ENCODE data around the gene SYT2.
"Not testable (repeated sequence)": the region's sequence is repeated elsewhere in the genome, so short reads cannot be mapped to it uniquely, and the experiment has no call there.

Gene SYT2

DNA sequence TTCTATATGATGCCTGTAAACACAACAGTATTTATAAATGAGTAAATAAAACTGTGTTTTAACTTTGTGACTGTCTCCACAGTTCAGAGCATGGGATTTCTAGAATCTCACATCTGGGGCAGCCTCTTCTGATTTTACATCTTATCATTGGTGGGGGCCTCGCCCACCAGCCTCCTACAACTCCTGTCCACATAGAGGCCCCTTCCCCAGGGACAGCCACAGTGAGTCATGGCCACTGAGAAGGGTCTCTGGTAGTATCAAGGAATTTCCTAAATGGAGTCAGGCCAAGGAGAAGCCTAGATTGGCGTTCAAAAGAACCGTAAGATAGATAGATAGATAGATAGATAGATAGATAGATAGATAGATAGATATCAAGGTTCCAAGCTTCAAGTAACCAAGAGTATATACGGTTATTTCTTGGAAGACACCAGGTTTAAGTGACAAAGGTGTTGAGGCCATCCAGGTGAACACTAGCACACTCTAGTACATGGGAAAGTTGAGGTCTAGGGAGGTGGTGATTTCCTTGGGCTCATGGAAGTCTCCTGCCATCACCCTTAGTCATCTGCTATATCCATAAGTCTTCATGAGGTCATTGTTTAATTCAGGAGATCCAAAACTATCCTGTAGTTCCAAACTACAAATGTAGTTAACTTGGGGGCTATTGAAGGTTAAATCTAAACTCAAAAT lies 121.6 kb downstream of the SYT2 start:
- no peaks in the 10 kb centered on the region for H3K9me3 Mint-ChIP-seq
- intact Hi-C loops (cut with micrococcal nuclease) = no loop called here

GRCh38 chr1:202587859-202588485 lies 122.3 kb downstream of the SYT2 start:
- H3K27me3 Mint-ChIP-seq = peaks cover 94% of the 10 kb centered on the region
- peaks cover 21% of the 10 kb centered on the region for H3K36me3 Mint-ChIP-seq (ENCODE audit: low read depth)
- no peak overlapping the region for H3K27ac Mint-ChIP-seq
- intact Hi-C loops (cut with micrococcal nuclease) = no loop called here
- no peaks in the 10 kb centered on the region for H3K9me3 Mint-ChIP-seq
- H3K4me3 Mint-ChIP-seq = no peak overlapping the region
- peaks cover 25% of the 10 kb centered on the region for H3K4me1 Mint-ChIP-seq (ENCODE audit: low read depth)

More for the DNA sequence above, 121.6 kb downstream of the SYT2 start:
- Mint-ChIP-seq H3K27ac (no peak overlapping the region), H3K4me3 (no peak overlapping the region), H3K36me3 (ENCODE audit: low read depth) (peaks cover 22% of the 10 kb centered on the region), H3K27me3 (peaks cover 95% of the 10 kb centered on the region), H3K4me1 (ENCODE audit: low read depth) (peaks cover 25% of the 10 kb centered on the region)

DNA sequence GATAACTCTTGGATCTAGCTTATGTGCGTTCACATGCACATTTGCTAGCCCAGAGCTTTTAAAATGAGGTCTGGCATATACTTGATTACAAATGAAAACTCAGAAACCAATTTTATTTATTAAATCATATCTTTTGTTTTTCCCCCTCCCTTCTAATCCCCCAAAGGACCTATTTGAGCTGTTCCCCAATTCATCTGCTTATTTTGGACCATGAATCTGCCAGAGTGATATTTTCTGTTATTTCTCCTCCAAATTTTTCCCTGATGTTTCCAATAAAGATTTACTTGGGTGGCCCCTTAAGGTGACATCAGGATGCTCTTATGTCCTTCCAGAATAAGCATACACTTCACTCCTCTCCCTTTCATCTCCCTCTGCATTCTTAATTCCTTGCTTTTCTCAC lies 123.4 kb downstream of the SYT2 start:
- H3K9me3 Mint-ChIP-seq = no peaks in the 10 kb centered on the region
- intact Hi-C loops (cut with micrococcal nuclease) = no loop called here
- H3K36me3 Mint-ChIP-seq (ENCODE audit: low read depth) = peaks cover 18% of the 10 kb centered on the region
- H3K27ac Mint-ChIP-seq = no peak overlapping the region
- H3K4me3 Mint-ChIP-seq = no peak overlapping the region
- H3K27me3 Mint-ChIP-seq = peaks cover 96% of the 10 kb centered on the region
- peaks cover 25% of the 10 kb centered on the region for H3K4me1 Mint-ChIP-seq (ENCODE audit: low read depth)

DNA sequence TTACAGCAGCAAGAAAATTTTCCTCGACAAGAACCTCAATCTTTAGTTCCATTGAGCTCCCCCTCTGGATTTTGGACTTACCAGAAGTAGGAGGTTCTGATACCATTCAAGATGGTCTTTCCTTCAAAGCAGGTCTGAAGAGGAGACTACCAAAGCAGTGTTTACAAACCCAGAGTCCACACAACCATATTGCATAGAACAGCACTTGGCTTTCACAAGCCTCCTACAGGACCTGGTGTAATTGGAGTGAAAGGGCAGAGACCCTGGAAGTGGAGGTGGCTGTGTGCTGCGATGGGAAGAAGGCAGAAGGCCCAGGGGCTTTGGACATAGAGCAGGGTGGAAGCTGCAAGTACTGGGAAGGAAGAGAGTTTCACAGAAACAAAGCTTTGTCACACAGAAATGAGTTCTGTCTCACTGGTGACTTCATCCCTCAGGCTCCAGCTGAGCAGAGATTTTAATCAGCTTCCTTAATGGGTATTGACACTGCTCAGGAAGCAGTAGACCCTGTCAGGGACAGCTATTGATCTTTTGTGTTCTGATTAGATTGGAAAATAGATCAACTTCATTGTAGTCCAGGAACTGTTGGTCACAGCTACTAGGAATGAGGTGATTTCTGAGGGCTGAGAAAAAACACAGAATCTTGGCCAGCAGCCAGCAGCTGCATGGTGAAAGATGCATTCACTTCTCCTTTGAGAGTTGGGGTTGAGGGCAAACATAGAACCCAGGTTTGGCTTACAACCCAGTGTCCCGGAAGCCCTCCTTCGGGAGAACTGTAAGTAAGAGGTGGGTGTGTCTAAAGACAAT lies 124.0 kb downstream of the SYT2 start:
- intact Hi-C loops (cut with micrococcal nuclease) = no loop called here
- H3K27ac Mint-ChIP-seq = no peak overlapping the region
- H3K4me1 Mint-ChIP-seq (ENCODE audit: low read depth) = peaks cover 25% of the 10 kb centered on the region

GRCh38 chr1:202585590-202585933 lies 124.7 kb downstream of the SYT2 start:
- Mint-ChIP-seq H3K9me3 (no peaks in the 10 kb centered on the region), H3K27ac (no peak overlapping the region), H3K4me3 (no peak overlapping the region), H3K36me3 (ENCODE audit: low read depth) (peaks cover 22% of the 10 kb centered on the region), H3K27me3 (peaks cover 96% of the 10 kb centered on the region), H3K4me1 (ENCODE audit: low read depth) (peaks cover 18% of the 10 kb centered on the region)
- intact Hi-C loops (cut with micrococcal nuclease) = no loop called here

More for the DNA sequence above, 124.0 kb downstream of the SYT2 start:
- no peak overlapping the region for H3K4me3 Mint-ChIP-seq
- no peaks in the 10 kb centered on the region for H3K9me3 Mint-ChIP-seq
- peaks cover 96% of the 10 kb centered on the region for H3K27me3 Mint-ChIP-seq
- peaks cover 17% of the 10 kb centered on the region for H3K36me3 Mint-ChIP-seq (ENCODE audit: low read depth)

DNA sequence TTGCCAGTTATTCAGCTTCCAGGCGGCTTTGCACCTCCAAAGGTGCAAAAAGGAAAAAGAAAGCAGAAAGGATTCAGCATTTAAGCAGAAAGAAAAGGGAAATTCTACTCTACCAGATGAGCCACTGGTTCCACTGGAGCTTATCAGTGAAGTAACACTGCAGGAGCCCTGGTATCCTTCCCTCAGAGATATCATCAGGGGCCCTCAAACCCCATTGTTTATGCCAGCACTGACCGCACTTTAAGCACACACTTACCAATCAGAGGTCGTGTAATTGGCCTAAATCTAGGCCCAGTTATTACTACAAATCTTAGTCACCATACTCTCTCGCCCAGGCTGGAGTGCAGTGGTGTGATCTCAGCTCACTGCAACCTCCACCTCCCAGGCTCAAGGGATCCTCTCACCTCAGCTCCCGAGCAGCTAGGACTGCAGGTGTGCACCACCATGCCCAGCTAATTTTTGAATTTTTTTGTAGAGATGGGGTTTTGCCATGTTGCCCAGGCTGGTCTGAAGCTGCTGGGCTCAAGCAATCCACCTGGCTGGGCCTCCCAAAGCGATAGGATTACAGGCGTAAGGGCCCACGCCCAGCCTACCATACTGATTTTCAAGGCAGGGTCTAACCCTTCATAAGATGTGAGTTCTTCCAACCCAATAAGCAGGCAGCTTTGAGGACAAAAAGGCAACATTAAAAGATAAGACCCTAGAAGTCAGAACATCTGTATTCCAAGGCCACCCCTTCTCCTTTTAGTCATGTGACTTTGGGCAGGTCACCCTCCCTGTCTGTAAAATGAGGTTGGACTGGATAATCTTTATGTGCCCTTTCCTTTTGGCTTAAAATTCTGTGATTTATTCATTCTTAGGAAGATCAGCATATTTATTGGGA lies 125.3 kb downstream of the SYT2 start:
- H3K27ac Mint-ChIP-seq = no peak overlapping the region
- peaks cover 96% of the 10 kb centered on the region for H3K27me3 Mint-ChIP-seq
- intact Hi-C loops (cut with micrococcal nuclease) = no loop called here
- H3K4me3 Mint-ChIP-seq = no peak overlapping the region
- H3K36me3 Mint-ChIP-seq (ENCODE audit: low read depth) = peaks cover 29% of the 10 kb centered on the region
- no peaks in the 10 kb centered on the region for H3K9me3 Mint-ChIP-seq
- H3K4me1 Mint-ChIP-seq (ENCODE audit: low read depth) = peaks cover 17% of the 10 kb centered on the region

DNA sequence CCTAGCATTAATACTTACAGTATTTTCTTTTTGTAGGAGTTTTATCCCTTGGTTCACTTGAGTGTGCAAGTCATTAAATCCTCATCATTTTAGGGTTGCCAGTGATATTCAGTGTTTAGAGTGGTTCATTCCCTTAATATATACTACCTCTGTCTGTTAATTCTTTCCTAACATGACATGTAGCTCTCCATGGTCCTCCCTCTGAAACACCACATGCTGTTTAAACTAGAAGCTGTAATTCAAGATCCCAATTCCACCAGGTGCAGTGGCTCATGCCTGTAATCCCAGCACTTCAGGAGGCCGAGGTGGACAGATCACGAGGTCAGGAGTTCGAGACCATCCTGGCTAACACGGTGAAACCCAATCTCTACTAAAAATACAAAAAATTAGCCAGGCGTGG lies 127.9 kb downstream of the SYT2 start:
- peaks cover 17% of the 10 kb centered on the region for H3K4me1 Mint-ChIP-seq (ENCODE audit: low read depth)
- H3K4me3 Mint-ChIP-seq; H3K9me3 Mint-ChIP-seq; intact Hi-C loops (cut with micrococcal nuclease); H3K27ac Mint-ChIP-seq: not testable (repeated sequence)
- H3K27me3 Mint-ChIP-seq = peaks cover 92% of the 10 kb centered on the region
- H3K36me3 Mint-ChIP-seq (ENCODE audit: low read depth) = peaks cover 31% of the 10 kb centered on the region

DNA sequence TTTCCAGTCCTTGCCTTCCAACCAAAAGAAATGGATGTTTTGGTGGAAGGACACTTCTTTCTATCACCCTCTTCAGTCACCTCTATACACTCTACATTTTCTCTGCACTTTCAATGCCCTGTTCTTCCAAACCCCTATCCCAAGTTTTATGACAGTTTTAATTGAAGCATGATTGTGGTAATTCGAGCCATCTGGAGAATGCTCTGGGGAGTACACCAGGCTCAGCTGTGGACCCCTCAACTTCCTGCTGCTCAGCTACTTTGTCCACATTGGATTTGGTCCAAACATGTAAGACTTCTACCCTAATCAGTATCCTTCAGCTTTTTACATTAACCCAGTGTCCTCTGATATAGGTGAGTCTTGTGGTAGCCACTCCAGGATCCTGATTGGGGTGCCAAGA lies 129.6 kb downstream of the SYT2 start:
- Mint-ChIP-seq H3K9me3 (no peaks in the 10 kb centered on the region), H3K4me3 (no peak overlapping the region)
- intact Hi-C loops (cut with micrococcal nuclease) = no loop called here

DNA sequence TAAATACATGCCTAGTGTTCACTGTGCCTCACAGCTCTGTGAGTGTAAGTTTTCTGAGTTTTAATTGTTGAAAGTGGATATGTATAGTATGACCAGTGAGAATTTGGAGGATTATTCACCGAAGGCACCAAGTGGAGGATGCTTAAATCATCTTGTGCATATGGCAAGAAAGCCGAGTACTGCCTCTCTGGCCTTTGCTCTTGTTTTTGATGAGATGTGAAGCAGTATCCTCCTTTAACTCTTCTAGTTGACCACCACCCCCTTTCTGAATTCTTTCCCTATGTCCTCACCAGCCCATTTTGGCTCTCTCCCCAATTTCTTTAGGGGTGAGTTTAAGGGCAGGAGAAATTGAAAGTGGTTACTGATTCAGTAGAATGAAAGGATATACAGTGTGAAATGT lies 130.4 kb downstream of the SYT2 start:
- Mint-ChIP-seq H3K9me3 (no peaks in the 10 kb centered on the region), H3K27ac (no peak overlapping the region), H3K27me3 (peaks cover 83% of the 10 kb centered on the region), H3K4me1 (ENCODE audit: low read depth) (no peaks in the 10 kb centered on the region), H3K4me3 (no peak overlapping the region), H3K36me3 (ENCODE audit: low read depth) (peaks cover 33% of the 10 kb centered on the region)
- intact Hi-C loops (cut with micrococcal nuclease) = no loop called here

More for the DNA sequence above, 129.6 kb downstream of the SYT2 start:
- Mint-ChIP-seq H3K27ac (no peak overlapping the region), H3K36me3 (ENCODE audit: low read depth) (peaks cover 31% of the 10 kb centered on the region), H3K4me1 (ENCODE audit: low read depth) (peaks cover 1% of the 10 kb centered on the region), H3K27me3 (peaks cover 86% of the 10 kb centered on the region)

- Mint-ChIP-seq H3K4me3 (no peak overlapping the region), H3K27ac (no peak overlapping the region), H3K27me3 (peaks cover 81% of the 10 kb centered on the region), H3K36me3 (ENCODE audit: low read depth) (peaks cover 31% of the 10 kb centered on the region), H3K4me1 (ENCODE audit: low read depth) (no peaks in the 10 kb centered on the region), H3K9me3 (no peaks in the 10 kb centered on the region)
- intact Hi-C loops (cut with micrococcal nuclease) = no loop called here
Observed at GRCh38 chr1:202578565-202578964, 131.7 kb downstream of the SYT2 start.

DNA sequence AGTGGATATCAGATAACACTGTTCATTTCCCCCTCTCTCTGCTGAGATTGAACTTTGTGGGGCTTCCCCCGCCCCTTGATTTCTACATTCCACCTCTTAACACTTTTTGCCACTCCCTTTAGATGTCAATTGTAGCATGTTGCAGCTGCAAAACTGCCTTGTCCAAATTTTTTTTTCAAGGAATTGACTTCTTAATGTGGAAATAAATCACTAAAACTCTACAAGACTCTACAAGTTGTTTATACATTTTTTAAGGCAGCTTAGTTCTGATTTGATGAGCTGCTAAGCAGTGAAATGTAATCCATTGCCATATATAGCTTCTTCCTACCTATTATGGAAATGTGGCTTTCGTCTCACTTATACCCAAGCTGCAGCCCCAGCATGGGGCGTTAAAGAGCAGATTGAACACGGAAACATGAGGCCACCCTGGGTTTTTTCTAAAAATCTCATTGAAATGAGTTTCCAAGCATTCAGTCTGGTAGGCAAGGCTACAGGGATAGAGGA lies 132.2 kb downstream of the SYT2 start:
- H3K27me3 Mint-ChIP-seq = peaks cover 81% of the 10 kb centered on the region
- no peaks in the 10 kb centered on the region for H3K9me3 Mint-ChIP-seq
- H3K27ac Mint-ChIP-seq = no peak overlapping the region
- no peak overlapping the region for H3K4me3 Mint-ChIP-seq
- peaks cover 36% of the 10 kb centered on the region for H3K36me3 Mint-ChIP-seq (ENCODE audit: low read depth)
- H3K4me1 Mint-ChIP-seq (ENCODE audit: low read depth) = no peaks in the 10 kb centered on the region
- intact Hi-C loops (cut with micrococcal nuclease) = no loop called here

GRCh38 chr1:202577381-202577780 lies 132.9 kb downstream of the SYT2 start:
- H3K27ac Mint-ChIP-seq = no peak overlapping the region
- H3K9me3 Mint-ChIP-seq = no peaks in the 10 kb centered on the region
- H3K4me3 Mint-ChIP-seq = no peak overlapping the region
- intact Hi-C loops (cut with micrococcal nuclease) = no loop called here
- H3K27me3 Mint-ChIP-seq = peaks cover 83% of the 10 kb centered on the region
- H3K4me1 Mint-ChIP-seq (ENCODE audit: low read depth) = no peaks in the 10 kb centered on the region
- H3K36me3 Mint-ChIP-seq (ENCODE audit: low read depth) = peaks cover 43% of the 10 kb centered on the region

- H3K4me1 Mint-ChIP-seq (ENCODE audit: low read depth) = no peaks in the 10 kb centered on the region
- no peak overlapping the region for H3K4me3 Mint-ChIP-seq
- peaks cover 78% of the 10 kb centered on the region for H3K27me3 Mint-ChIP-seq
- intact Hi-C loops (cut with micrococcal nuclease) = no loop called here
- H3K9me3 Mint-ChIP-seq = no peaks in the 10 kb centered on the region
- H3K36me3 Mint-ChIP-seq (ENCODE audit: low read depth) = peaks cover 44% of the 10 kb centered on the region
- no peak overlapping the region for H3K27ac Mint-ChIP-seq
Observed at GRCh38 chr1:202576816-202577215, 133.4 kb downstream of the SYT2 start.

Measured in dendritic cell treated with granulocyte-macrophage colony-stimulating factor and Interleukin-4, amounts not matched to agents 40 ng/mL and 50 ng/mL, for 4 days (primary cell).